HepG2 (cell line): Measurements from ENCODE around the gene AGAP3. TPM values are rescaled to one million over a fixed set of nuclear protein-coding genes. Genes with fewer than 3 reads are reported as not detected.

Experiments
- ATF5 ChIP-seq: sonication (generic); formaldehyde crosslinking; IDR thresholded peaks from 2 replicates; pipeline ENCODE4 v1.4.0; 2020; ENCODE audit warnings: mild to moderate bottlenecking, low read depth, missing genetic modification reagents
- ISL2 ChIP-seq: sonication (generic); formaldehyde crosslinking; IDR thresholded peaks from 2 replicates; pipeline ENCODE4 v1.5.0; 2020; ENCODE audit warnings: missing genetic modification reagents
- KAT8 ChIP-seq: IDR thresholded peaks from 2 replicates; pipeline ENCODE4 v1.6.1; 2016; ENCODE audit warnings: missing genetic modification reagents, missing compliant biosample characterization
- LBX2 ChIP-seq: sonication (generic); formaldehyde crosslinking; IDR thresholded peaks from 2 replicates; pipeline ENCODE4 v1.5.0; 2020; ENCODE audit warnings: missing genetic modification reagents, mild to moderate bottlenecking, borderline replicate concordance
- MED1 ChIP-seq: sonication (generic); formaldehyde crosslinking; IDR thresholded peaks from 2 replicates; pipeline ENCODE4 v1.4.0; 2020; ENCODE audit warnings: missing genetic modification reagents
- PHF5A ChIP-seq: IDR thresholded peaks from one replicate; pipeline ENCODE4 v1.6.1; 2018; ENCODE audit warnings: low read depth, missing genetic modification reagents; ENCODE audit not compliant: unreplicated experiment
- RBM39 ChIP-seq: fragments of 200-400 bp; formaldehyde crosslinking; IDR thresholded peaks from one replicate; pipeline ENCODE4 v1.6.1; 2018; ENCODE audit warnings: antibody characterized with exemption, mild to moderate bottlenecking, low read depth, low read length; ENCODE audit not compliant: poor library complexity, severe bottlenecking
- SMAD9 ChIP-seq: sonication (generic); formaldehyde crosslinking; IDR thresholded peaks from 2 replicates; pipeline ENCODE4 v1.5.1; 2020; ENCODE audit warnings: mild to moderate bottlenecking, missing genetic modification reagents
- TCF7 ChIP-seq: sonication (generic); IDR thresholded peaks from 2 replicates; pipeline ENCODE4 v1.6.1; 2016; ENCODE audit warnings: antibody characterized with exemption, low read depth
- TP53 ChIP-seq: sonication (generic); formaldehyde crosslinking; conservative IDR thresholded peaks from 2 replicates; pipeline ENCODE4 v1.4.0; 2020; ENCODE audit warnings: missing genetic modification reagents
- ZBTB33 ChIP-seq: sonication (generic); formaldehyde crosslinking; IDR thresholded peaks from 2 replicates; pipeline ENCODE4 v1.4.0; 2020; ENCODE audit warnings: missing genetic modification reagents
- ZBTB37 ChIP-seq: sonication (generic); formaldehyde crosslinking; IDR thresholded peaks from 2 replicates; pipeline ENCODE4 v1.4.0; 2020; ENCODE audit warnings: mild to moderate bottlenecking, missing genetic modification reagents
- ZBTB38 ChIP-seq: sonication (generic); formaldehyde crosslinking; IDR thresholded peaks from 2 replicates; pipeline ENCODE4 v1.5.1; 2020; ENCODE audit warnings: mild to moderate bottlenecking, missing genetic modification reagents
- ZNF282 ChIP-seq: fragments of 450-650 bp; IDR thresholded peaks from 2 replicates; pipeline ENCODE4 v1.6.1; 2018; ENCODE audit not compliant: partially characterized antibody
- ZNF335 ChIP-seq: sonication (generic); formaldehyde crosslinking; IDR thresholded peaks from 2 replicates; pipeline ENCODE4 v1.4.0; 2020; ENCODE audit warnings: missing genetic modification reagents
- polyA plus RNA-seq, 8 experiments: library from polyadenylated mRNA; depleted of rRNA in 3 of 8; stranded (reverse) in 7 of 8; unstranded in 1 of 8; fragments of >200 nt; fragmentation: Illumina TruSeq in 4 of 8; extraction: Trizol in 4 of 8; gene quantifications; 2 replicates each; pipeline versions ENCODE4 v1.2.1 to v1.2.3, GENCODE V29; 2011 to 2016; ENCODE audit warnings: low read depth in 4 of 8, missing spikeins in 1 of 8, mixed read lengths in 1 of 8; ENCODE audit not compliant: insufficient read depth in 1 of 8
- total RNA-seq, 5 experiments: library from RNA; depleted of rRNA; stranded (reverse); fragments of >200 nt; fragmentation: Illumina TruSeq; extraction: Trizol; gene quantifications; 2 replicates each; pipeline ENCODE4 v1.2.3, GENCODE V29; 2016; ENCODE audit warnings: low read depth in 1 of 5
- TF ChIP-seq, protein P1 (sequence below): sonication (generic); formaldehyde crosslinking; IDR thresholded peaks from 2 replicates; pipeline ENCODE4 v1.8.1; 2023; ENCODE audit warnings: mild to moderate bottlenecking, inconsistent platforms, moderate library complexity, missing genetic modification reagents, borderline replicate concordance
- TF ChIP-seq, protein P2 (sequence below): sonication (generic); formaldehyde crosslinking; IDR thresholded peaks from 2 replicates; pipeline ENCODE4 v1.4.0; 2020; ENCODE audit warnings: mild to moderate bottlenecking, missing genetic modification reagents

The AGAP3 gene
- total and polyA plus RNA-seq, 2 of the 13 experiments (the other 11 are each of a cell fraction or from before 2014, with no cell fraction given): 31.3 to 61.4 TPM

GRCh38 chr7:151062399-151063211, 23.7 kb upstream of the AGAP3 start (continued):
- TF ChIP-seq RBM39: peak; percentile 51
- TF ChIP-seq, protein P1, sequence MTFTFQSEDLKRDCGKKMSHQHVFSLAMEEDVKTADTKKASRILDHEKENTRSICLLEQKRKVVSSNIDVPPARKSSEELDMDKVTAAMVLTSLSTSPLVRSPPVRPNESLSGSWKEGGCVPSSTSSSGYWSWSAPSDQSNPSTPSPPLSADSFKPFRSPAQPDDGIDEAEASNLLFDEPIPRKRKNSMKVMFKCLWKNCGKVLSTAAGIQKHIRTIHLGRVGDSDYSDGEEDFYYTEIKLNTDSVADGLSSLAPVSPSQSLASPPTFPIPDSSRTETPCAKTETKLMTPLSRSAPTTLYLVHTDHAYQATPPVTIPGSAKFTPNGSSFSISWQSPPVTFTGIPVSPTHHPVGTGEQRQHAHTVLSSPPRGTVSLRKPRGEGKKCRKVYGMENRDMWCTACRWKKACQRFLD (CRISPR knock-in tag): 0 out of 2 replicates have a peak, but pooled peaks have one; percentile 36
- TF ChIP-seq ATF5 (CRISPR knock-in tag): no peak
- TF ChIP-seq MED1 (CRISPR knock-in tag): peak; percentile 44; the same call in 1 of the 2 replicates
- no peak for TF ChIP-seq LBX2 (CRISPR knock-in tag)
- TF ChIP-seq ZBTB38: peak; percentile 12; the same call in 1 of the 2 replicates
- no peak for TF ChIP-seq ZBTB33
- TF ChIP-seq SMAD9: no peak
- no peak for TF ChIP-seq ZBTB37 (CRISPR knock-in tag)
- no peak; the same call in 1 of the 2 replicates for TF ChIP-seq ISL2 (CRISPR knock-in tag)
- TF ChIP-seq KAT8 (CRISPR knock-in tag): peak; percentile 62; the same call in 1 of the 2 replicates
- no peak for TF ChIP-seq ZNF282
- 0 out of 2 replicates have a peak, but pooled peaks have one; percentile 5 for TF ChIP-seq TCF7
- TF ChIP-seq TP53 (CRISPR knock-in tag): no peak
- TF ChIP-seq PHF5A (CRISPR knock-in tag): no peak
- no peak for TF ChIP-seq ZNF335 (CRISPR knock-in tag)
- TF ChIP-seq, protein P2, sequence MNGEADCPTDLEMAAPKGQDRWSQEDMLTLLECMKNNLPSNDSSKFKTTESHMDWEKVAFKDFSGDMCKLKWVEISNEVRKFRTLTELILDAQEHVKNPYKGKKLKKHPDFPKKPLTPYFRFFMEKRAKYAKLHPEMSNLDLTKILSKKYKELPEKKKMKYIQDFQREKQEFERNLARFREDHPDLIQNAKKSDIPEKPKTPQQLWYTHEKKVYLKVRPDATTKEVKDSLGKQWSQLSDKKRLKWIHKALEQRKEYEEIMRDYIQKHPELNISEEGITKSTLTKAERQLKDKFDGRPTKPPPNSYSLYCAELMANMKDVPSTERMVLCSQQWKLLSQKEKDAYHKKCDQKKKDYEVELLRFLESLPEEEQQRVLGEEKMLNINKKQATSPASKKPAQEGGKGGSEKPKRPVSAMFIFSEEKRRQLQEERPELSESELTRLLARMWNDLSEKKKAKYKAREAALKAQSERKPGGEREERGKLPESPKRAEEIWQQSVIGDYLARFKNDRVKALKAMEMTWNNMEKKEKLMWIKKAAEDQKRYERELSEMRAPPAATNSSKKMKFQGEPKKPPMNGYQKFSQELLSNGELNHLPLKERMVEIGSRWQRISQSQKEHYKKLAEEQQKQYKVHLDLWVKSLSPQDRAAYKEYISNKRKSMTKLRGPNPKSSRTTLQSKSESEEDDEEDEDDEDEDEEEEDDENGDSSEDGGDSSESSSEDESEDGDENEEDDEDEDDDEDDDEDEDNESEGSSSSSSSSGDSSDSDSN (CRISPR knock-in tag): peak; percentile 40
